Activated T-helper 1 cell treated with Interleukin-2 at 50 U/mL for 16 hours (primary cell): ENCODE measurements around the gene GPR156.

Experiments used
- DNase-seq: peaks from one replicate; pipeline ENCODE4 v3.0.0-alpha.2; 2020; ENCODE audit warnings: low read depth

GPR156 gene

GRCh38 chr3:120193554-120193953, 91.5 kb downstream of the GPR156 start:
- DNase-seq: no peak

DNA sequence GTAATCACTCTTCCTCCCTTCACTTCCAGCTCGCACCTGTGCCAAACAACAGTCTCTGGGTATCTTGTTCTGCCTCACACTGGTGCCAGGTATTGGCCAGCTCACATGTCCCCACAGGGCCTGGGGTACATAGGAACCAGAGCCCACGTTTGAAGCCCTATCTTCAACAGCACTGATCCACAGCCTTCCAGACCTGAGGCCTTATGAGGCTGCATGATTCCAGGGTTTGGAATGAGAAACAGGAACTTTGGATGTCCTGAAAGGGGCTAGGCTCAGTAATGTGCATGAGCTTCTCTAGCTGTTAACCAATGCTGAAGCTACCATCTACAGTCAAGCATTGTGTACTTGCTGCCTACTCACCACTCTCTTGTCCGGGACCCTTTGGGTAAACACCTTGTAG, 92.4 kb downstream of the GPR156 start:
- no peak for DNase-seq

- no peak for DNase-seq
Observed at GRCh38 chr3:120192159-120192558, 92.9 kb downstream of the GPR156 start.

- no peak for DNase-seq
Observed at GRCh38 chr3:120182613-120183511, 102.2 kb downstream of the GPR156 start.

DNA sequence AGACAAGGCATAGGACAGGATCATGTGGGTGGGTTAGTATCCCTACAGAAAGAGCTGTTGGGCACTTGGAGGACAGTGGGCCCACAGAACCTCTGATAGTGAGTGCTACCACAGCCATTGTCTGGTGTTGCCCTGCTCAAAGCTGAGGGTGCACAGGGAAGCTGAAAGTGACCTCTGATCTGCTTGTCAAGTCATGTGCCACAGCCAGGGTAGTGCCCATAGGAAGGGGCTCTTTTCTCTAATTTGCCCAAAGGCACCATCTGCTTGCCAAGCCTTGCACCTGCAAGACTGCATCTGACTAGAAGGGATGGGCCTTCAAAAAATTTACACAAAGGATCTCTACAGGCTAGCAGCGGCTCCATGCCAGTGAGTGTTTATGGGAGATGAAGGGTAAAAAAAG, 103.4 kb downstream of the GPR156 start:
- no peak for DNase-seq

DNA sequence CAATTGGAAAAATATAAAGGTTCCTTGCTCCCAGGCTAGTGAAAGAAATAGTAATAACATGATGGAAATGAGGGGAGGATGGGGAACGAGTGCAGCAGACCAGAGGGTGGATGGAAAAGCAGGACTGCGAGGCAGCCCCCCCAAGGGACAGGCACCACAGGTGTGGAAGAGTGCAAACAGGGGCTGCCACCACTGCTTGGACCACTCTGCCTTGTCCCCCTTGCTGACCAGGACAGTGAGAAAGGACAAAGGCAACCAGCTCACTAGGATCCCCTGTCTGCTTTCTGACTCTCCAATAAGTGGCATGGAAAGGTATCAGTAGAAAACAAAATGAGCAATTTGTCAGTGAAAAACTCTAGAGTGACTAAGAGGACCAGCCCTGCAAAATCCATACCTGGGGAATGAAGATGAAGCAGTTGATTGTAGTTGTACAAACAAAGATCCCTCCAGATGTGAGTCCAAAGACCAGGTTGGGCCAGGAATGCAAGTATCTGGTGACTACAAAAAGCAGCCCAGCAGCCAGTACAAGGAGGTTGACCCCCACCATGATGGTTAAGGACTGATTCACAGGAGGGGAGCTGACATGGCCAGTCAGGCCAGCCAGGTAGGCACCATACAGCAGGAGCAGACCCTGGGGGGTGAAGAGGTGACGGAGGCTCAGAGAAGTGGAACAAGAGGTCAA, 104.2 kb downstream of the GPR156 start:
- DNase-seq: no peak

- DNase-seq: no peak
Observed at GRCh38 chr3:120177707-120178306, 107.2 kb downstream of the GPR156 start.

- DNase-seq: no peak
Observed at GRCh38 chr3:120177151-120177550, 107.9 kb downstream of the GPR156 start.

DNA sequence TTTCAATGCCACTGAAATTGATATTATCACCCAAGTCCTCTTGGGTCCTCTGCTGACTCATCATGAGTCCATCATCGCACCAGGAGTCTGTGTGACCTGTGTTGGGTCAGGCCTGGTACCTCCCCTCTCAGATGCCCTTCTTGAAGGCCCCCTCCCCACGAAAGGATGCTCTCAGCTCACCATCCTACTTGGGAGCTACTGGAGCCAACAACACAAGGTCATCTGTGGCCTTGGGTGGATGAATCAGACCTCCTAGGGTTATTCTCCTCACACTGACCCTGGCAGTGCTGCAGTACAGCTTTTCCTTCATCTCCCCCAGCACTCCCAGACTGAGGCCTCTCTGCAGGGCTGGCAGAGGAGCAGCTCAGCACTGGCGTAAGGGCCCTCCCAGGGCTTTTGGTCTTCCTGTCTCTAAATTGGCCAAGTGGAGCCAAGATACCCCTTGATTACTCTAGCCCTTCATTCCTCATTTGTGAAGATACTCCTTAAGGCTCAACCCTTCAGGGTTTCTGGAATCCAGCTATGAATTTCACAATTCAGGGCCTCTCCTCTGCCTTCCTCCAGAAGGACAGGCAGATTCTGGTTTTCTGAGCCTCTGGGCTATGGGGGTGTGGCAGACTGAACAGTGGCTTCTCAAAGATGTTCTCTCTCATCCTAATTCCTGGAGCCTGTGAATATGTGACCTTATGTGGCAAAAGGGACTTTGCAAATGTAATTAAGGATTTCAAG, 110.0 kb downstream of the GPR156 start:
- no peak for DNase-seq

GRCh38 chr3:120173056-120173675, 111.9 kb downstream of the GPR156 start:
- no peak for DNase-seq

- DNase-seq: no peak
Observed at GRCh38 chr3:120172070-120172469, 113.0 kb downstream of the GPR156 start.

GRCh38 chr3:120171134-120171873, 113.7 kb downstream of the GPR156 start:
- DNase-seq: no peak

DNA sequence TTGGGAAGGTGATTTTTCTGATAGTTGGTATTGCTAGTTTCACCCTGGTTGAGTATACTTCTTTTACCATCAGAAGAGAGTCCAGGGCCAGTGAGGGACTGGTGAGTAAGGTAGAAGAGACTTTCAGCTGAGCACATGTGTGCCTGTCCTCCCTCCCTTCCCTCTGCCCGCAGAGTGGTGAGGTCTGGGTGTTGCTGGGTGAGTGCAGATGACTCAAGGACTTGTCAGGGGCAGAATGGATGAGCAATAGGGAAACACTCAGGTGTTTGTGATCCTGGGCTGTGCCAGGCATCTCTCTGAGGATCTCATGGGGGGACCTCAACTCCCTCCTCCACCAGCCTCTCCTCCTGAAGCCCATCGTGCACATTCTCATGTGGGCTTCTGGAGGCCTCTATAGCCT, 114.8 kb downstream of the GPR156 start:
- DNase-seq: no peak

DNA sequence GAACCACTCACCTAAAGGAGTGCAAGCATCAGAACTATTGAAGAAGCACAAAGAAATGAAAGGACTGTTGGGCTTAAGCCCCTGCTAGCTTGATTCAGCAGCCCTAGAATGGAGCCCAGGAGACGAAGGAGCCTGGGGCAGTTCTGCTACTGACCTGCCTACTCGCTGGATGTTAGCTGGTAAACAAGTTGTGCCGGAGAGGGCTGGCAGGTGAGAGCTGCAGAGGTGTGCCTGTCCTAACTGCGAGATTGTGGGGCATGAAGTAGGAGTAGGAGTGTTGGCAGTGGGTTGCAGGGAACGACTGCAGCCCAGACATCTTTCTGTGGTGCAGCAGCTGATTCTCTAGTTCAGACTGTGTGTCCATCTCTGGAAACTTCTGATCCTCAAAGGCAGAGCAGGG, 115.6 kb downstream of the GPR156 start:
- DNase-seq: no peak

DNA sequence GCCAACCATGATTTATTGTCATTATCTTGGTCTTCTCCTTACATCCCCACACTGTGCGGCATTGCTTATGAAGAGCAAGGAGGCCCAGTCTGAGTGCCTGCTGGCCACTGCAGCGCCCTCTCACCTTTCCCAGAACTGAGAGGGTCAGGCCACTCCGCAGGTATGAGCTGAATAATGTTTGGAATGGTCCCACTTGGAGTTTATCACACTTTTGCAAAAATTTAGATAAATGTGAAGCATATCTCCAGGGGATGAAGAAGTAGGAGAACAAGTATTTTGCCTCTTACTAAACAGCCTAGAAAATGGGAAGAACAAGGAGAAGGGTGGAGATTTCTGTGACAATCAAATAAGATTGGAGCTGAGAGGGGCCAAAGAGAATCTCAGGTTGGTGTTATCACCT, 116.4 kb downstream of the GPR156 start:
- no peak for DNase-seq

DNA sequence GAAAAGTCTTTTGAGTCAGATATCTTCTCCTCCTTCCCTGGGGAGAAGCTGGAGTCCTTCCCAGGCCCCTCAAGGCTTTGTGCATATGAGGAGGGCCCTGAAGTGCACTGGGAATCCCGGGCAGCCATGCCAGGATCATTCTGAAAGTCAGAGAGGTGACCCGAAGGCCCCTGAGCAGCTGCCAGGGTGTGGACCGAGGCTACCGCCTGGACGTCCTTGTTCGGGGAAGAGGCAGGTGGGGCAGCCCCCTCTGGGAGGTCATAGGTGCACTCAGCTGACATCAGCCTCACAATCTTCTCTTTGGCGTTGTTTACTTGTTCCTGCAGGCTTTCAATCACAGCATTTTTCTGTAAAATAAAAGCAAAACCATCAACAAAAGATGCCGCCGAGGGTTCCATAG, 117.0 kb downstream of the GPR156 start:
- DNase-seq: no peak

GRCh38 chr3:120167488-120167887, 117.5 kb downstream of the GPR156 start:
- DNase-seq: no peak

DNA sequence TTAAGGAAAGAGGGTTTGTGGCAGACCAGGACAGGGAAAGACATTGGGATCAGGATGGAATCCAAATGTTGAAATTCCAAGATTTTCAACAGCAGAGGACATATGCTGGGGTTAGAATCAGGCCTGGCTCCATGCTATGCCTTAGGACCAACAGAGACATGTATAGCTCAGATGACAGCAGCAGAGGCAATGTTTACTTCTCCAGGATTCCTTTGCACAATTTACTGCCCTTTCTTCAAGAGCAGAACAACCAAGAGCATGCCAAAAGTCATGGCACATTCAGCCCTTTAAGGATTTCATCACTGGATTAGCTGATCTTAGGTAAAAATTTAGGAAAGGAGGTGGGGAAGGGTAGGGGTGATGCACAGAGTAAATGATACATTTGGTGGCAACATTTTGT, 121.2 kb downstream of the GPR156 start:
- no peak for DNase-seq

GRCh38 chr3:120163026-120163425, 122.0 kb downstream of the GPR156 start:
- DNase-seq: no peak

- DNase-seq: no peak
Observed at GRCh38 chr3:120162400-120162799, 122.6 kb downstream of the GPR156 start.

GRCh38 chr3:120161902-120162301, 123.1 kb downstream of the GPR156 start:
- DNase-seq: no peak
